DMS153 (cell line): Measurements from ENCODE around the gene CHADL.
A peak's percentile ranks its signal among the peaks of the same experiment; 100 is the strongest.
"Not testable (repeated sequence)": the region's sequence is repeated elsewhere in the genome, so short reads cannot be mapped to it uniquely, and the experiment has no call there.

Source experiments
- DNase-seq: peaks from one replicate; lab custom pipeline; 2025; lab: John Stamatoyannopoulos, UW

CHADL gene

GRCh38 chr22:41240377-41241132, at the start of gene CHADL:
Gene CHADL, minus strand, starts transcription at chr22:41240931. Its CDS starts 50 bp downstream, at chr22:41240881.
- no peak for DNase-seq

GRCh38 chr22:41289671-41290070, 48.9 kb upstream of the CHADL start:
- DNase-seq: no peak

GRCh38 chr22:41288245-41288946, 47.7 kb upstream of the CHADL start:
- DNase-seq: peak; percentile 85

- DNase-seq: peak; percentile 57
Observed at GRCh38 chr22:41286639-41287091, 45.9 kb upstream of the CHADL start.

- peak; percentile 99 for DNase-seq
Observed at GRCh38 chr22:41285820-41286638, 45.3 kb upstream of the CHADL start, which contains the start of gene RANGAP1. Gene RANGAP1, minus strand, starts transcription at chr22:41286187. Its CDS starts 5,143 bp downstream, at chr22:41281044.

GRCh38 chr22:41285441-41285819, 44.7 kb upstream of the CHADL start:
- DNase-seq: peak; percentile 19

GRCh38 chr22:41284465-41284864, 43.7 kb upstream of the CHADL start:
- DNase-seq: no peak

GRCh38 chr22:41280854-41281253, 40.1 kb upstream of the CHADL start:
- no peak for DNase-seq

- DNase-seq: peak; percentile 29
Observed at GRCh38 chr22:41280065-41280464, 39.3 kb upstream of the CHADL start.

- DNase-seq: no peak
Observed at GRCh38 chr22:41274856-41275255, 34.1 kb upstream of the CHADL start.

GRCh38 chr22:41273128-41273527, 32.4 kb upstream of the CHADL start:
- no peak for DNase-seq

GRCh38 chr22:41271787-41272186, 31.1 kb upstream of the CHADL start:
- no peak for DNase-seq

GRCh38 chr22:41267958-41268357, 27.2 kb upstream of the CHADL start:
- DNase-seq: no peak

- no peak for DNase-seq
Observed at GRCh38 chr22:41264408-41264941, 23.7 kb upstream of the CHADL start.

- DNase-seq: no peak
Observed at GRCh38 chr22:41263704-41264103, 23.0 kb upstream of the CHADL start.

- DNase-seq: no peak
Observed at GRCh38 chr22:41262250-41262765, 21.6 kb upstream of the CHADL start.

GRCh38 chr22:41261541-41262249, 21.0 kb upstream of the CHADL start:
- no peak for DNase-seq

- no peak for DNase-seq
Observed at GRCh38 chr22:41260871-41261270, 20.1 kb upstream of the CHADL start.

- DNase-seq: not testable (repeated sequence)
Observed at GRCh38 chr22:41259756-41260155, 19.0 kb upstream of the CHADL start.

- DNase-seq: no peak
Observed at GRCh38 chr22:41257696-41258095, 17.0 kb upstream of the CHADL start.
